Measurements from ENCODE around the gene RECK.

RECK gene

GRCh38 chr9:36029765-36030528, 6.8 kb upstream of the RECK start:
- no peak overlapping the region for H3K27ac ChIP-seq
- no peak for TF ChIP-seq ZFX (IDR thresholded peaks at IDR 0.05)
- no peak for TF ChIP-seq CTCF (conservative IDR thresholded peaks at IDR 0.05)

GRCh38 chr9:36030871-36031270, 5.8 kb upstream of the RECK start:
- no peak overlapping the region for H3K27ac ChIP-seq
- TF ChIP-seq ZFX (IDR thresholded peaks at IDR 0.05) (no peak), CTCF (conservative IDR thresholded peaks at IDR 0.05) (no peak)

GRCh38 chr9:36031774-36032555, 4.7 kb upstream of the RECK start:
- no peak overlapping the region for H3K27ac ChIP-seq

GRCh38 chr9:36033788-36034187, 2.9 kb upstream of the RECK start:
- H3K27ac ChIP-seq: no peak overlapping the region
- no peak for TF ChIP-seq CTCF (conservative IDR thresholded peaks at IDR 0.05)

More at GRCh38 chr9:36031774-36032555, 4.7 kb upstream of the RECK start:
- TF ChIP-seq ZFX (IDR thresholded peaks at IDR 0.05): no peak
- no peak for TF ChIP-seq CTCF (conservative IDR thresholded peaks at IDR 0.05)

- TF ChIP-seq ZFX (IDR thresholded peaks at IDR 0.05) (no peak), CTCF (conservative IDR thresholded peaks at IDR 0.05) (no peak)
- H3K27ac ChIP-seq: no peak overlapping the region
Observed at GRCh38 chr9:36034234-36034633, 2.5 kb upstream of the RECK start.

- no peak overlapping the region for H3K27ac ChIP-seq
- TF ChIP-seq CTCF (conservative IDR thresholded peaks at IDR 0.05) (no peak), ZFX (IDR thresholded peaks at IDR 0.05) (no peak)
Observed at GRCh38 chr9:36035006-36035405, 1.7 kb upstream of the RECK start.

GRCh38 chr9:36036253-36036779, 397 bp upstream of the RECK start:
- peak overlapping the region; percentile 71 for H3K27ac ChIP-seq
- no peak for TF ChIP-seq CTCF (conservative IDR thresholded peaks at IDR 0.05)
- no peak for TF ChIP-seq ZFX (IDR thresholded peaks at IDR 0.05)
